Measurements from ENCODE around the gene BAZ2B. TPM values are rescaled to one million over a fixed set of nuclear protein-coding genes. Genes with fewer than 3 reads are reported as not detected.

Gene BAZ2B
- total and polyA plus RNA-seq, 2 of the 13 experiments (the other 11 are each of a cell fraction or from before 2014, with no cell fraction given), result 14.0 to 15.1 TPM

- TF ChIP-seq YEATS4 (CRISPR knock-in tag; IDR thresholded peaks at IDR 0.05; ENCODE audit: borderline replicate concordance) (no peak), MEF2D (CRISPR knock-in tag; IDR thresholded peaks at IDR 0.05) (no peak), ZNF512 (CRISPR knock-in tag; IDR thresholded peaks at IDR 0.05) (no peak), ZNF180 (CRISPR knock-in tag; IDR thresholded peaks at IDR 0.05; ENCODE audit: borderline replicate concordance, low read depth) (no peak)
Observed at GRCh38 chr2:159281002-159281401, 335.3 kb downstream of the BAZ2B start (continued).

- H4K20me1 ChIP-seq (ENCODE audit: insufficient read depth, low read length), result no peaks in the 10 kb centered on the region
- intact Hi-C loops (cut with micrococcal nuclease; ENCODE audit: unreplicated experiment) (no loop called here), in situ Hi-C loops (cut with HindIII; ENCODE audit: extremely low pct_ligation_motif_present, low pct_unique_long_range_greater_than_20kb) (no loop called here)
- WGBS (ENCODE audit: low lambda C conversion rate), result 96% methylated on average over 2 of the region's 2 CpGs
- no peak overlapping the region for H2AFZ ChIP-seq (ENCODE audit: low read length)
- no TSS peak for BruUV-seq (replicated peaks)
- DNase-seq (ENCODE audit: low spot score) (no peak), ATAC-seq (no peak), FAIRE-seq (no peak)
- H3K27me3 ChIP-seq (ENCODE audit: control insufficient read depth in 1 of 2, insufficient read depth in 2 of 2, low read length in 2 of 2), result no peaks in the 10 kb centered on the region
- peaks cover 2 to 14% of the 10 kb centered on the region in 2 experiments; a peak in 4 of 5 replicates for H3K36me3 ChIP-seq (replicated peaks in 1 of 2; ENCODE audit: control insufficient read depth in 1 of 2, insufficient read depth in 2 of 2, low read length in 2 of 2)
- H3K9me3 ChIP-seq (ENCODE audit: low read length), result no peaks in the 10 kb centered on the region
- ChIA-PET CTCF (ENCODE audit: low intra/inter-chr PET ratio, low total read pairs) (no interaction called here), POLR2A (no interaction called here)
- no peak overlapping the region for H3K4me3 ChIP-seq (replicated peaks in 1 of 3; ENCODE audit: insufficient read depth in 1 of 3, low read depth in 2 of 3, low read length in 3 of 3)
- no peak overlapping the region for H3K4me2 ChIP-seq (ENCODE audit: low read depth, low read length)
- H3K9ac ChIP-seq (ENCODE audit: insufficient read depth, low read depth, low read length), result no peak overlapping the region
- no peak overlapping the region for H3K27ac ChIP-seq (ENCODE audit: extremely low read length, insufficient read depth, low read length)
- peaks cover 6% of the 10 kb centered on the region for H3K4me1 ChIP-seq (ENCODE audit: insufficient read depth, low read length)
- H3K79me2 ChIP-seq (ENCODE audit: insufficient read depth, low read length), result peaks cover 7% of the 10 kb centered on the region
- TF ChIP-seq ZUFSP (CRISPR knock-in tag; IDR thresholded peaks at IDR 0.05; ENCODE audit: borderline replicate concordance), result no peak
- no peak for TF ChIP-seq ZNF703 (CRISPR knock-in tag; IDR thresholded peaks at IDR 0.05; ENCODE audit: borderline replicate concordance)
- no peak for TF ChIP-seq ZNF101 (CRISPR knock-in tag; IDR thresholded peaks at IDR 0.05; ENCODE audit: borderline replicate concordance, low read depth)
- TF ChIP-seq CENPBD1 (CRISPR knock-in tag; IDR thresholded peaks at IDR 0.05; ENCODE audit: borderline replicate concordance, low read depth), result no peak
- TF ChIP-seq HMG20A (CRISPR knock-in tag; IDR thresholded peaks at IDR 0.05; ENCODE audit: borderline replicate concordance), result no peak
- no peak for TF ChIP-seq TCF7L2 (IDR thresholded peaks at IDR 0.05; ENCODE audit: low read depth, low read length)
- TF ChIP-seq CHCHD3 (CRISPR knock-in tag; IDR thresholded peaks at IDR 0.05), result no peak
- TF ChIP-seq RAD51 (IDR thresholded peaks at IDR 0.05; ENCODE audit: borderline replicate concordance), result no peak
- no peak for TF ChIP-seq ZNF530 (CRISPR knock-in tag; IDR thresholded peaks at IDR 0.05; ENCODE audit: low read depth)
- no peak for TF ChIP-seq NPAS2 (CRISPR knock-in tag; IDR thresholded peaks at IDR 0.05; ENCODE audit: borderline replicate concordance)
- TF ChIP-seq CEBPZ (IDR thresholded peaks at IDR 0.05; ENCODE audit: low read length), result no peak
Observed at GRCh38 chr2:159279700-159280099, 336.6 kb downstream of the BAZ2B start.
